DOHH2 (cell line): ENCODE results near the gene MAGI1.

Experiments used
- H3F3A ChIP-seq: fragments of 200-600 bp; sonication (generic), shearing (Covaris generic); 2 replicates; pipeline ENCODE4 v1.6.0; 2016; ENCODE audit warnings: antibody characterized with exemption, mild to moderate bottlenecking; ENCODE audit not compliant: control insufficient read depth, insufficient read depth
- H3K27ac ChIP-seq: fragments of 200-600 bp; sonication (generic); 2 replicates; pipeline ENCODE4 v1.5.1; 2014; ENCODE audit warnings: low read depth, mild to moderate bottlenecking, low read length, moderate library complexity
- H3K27me3 ChIP-seq: fragments of 200-600 bp; sonication (generic); 2 replicates; pipeline ENCODE4 v1.6.1; 2014; ENCODE audit warnings: mild to moderate bottlenecking, low read length, mixed read lengths; ENCODE audit not compliant: control insufficient read depth
- H3K36me3 ChIP-seq: fragments of 200-600 bp; sonication (generic); 2 replicates; pipeline ENCODE4 v1.6.1; 2014; ENCODE audit warnings: mild to moderate bottlenecking, low read length, moderate library complexity, mixed read lengths; ENCODE audit not compliant: control insufficient read depth
- H3K4me1 ChIP-seq: fragments of 200-600 bp; sonication (generic); 2 replicates; pipeline ENCODE4 v1.6.1; 2014; ENCODE audit warnings: mild to moderate bottlenecking, low read length, mixed read lengths; ENCODE audit not compliant: control insufficient read depth
- H3K4me2 ChIP-seq: fragments of 200-600 bp; sonication (generic); 2 replicates; pipeline ENCODE4 v1.6.0; 2014; ENCODE audit warnings: mild to moderate bottlenecking, low read length, moderate library complexity
- H3K4me3 ChIP-seq: fragments of 200-600 bp; sonication (generic); 2 replicates; pipeline ENCODE4 v1.5.1; 2014; ENCODE audit warnings: mild to moderate bottlenecking, low read length, mixed read lengths
- H3K79me2 ChIP-seq: fragments of 200-600 bp; sonication (generic); 2 replicates; pipeline ENCODE4 v1.6.1; 2014; ENCODE audit warnings: mild to moderate bottlenecking, low read length, mixed read lengths; ENCODE audit not compliant: control insufficient read depth
- H3K9me2 ChIP-seq: fragments of 200-600 bp; sonication (generic); replicated peaks from 2 replicates; pipeline ENCODE4 v1.6.1; 2014; ENCODE audit warnings: mild to moderate bottlenecking, low read length, mixed read lengths; ENCODE audit not compliant: control insufficient read depth
- H3K9me3 ChIP-seq: fragments of 200-600 bp; sonication (generic); 2 replicates; pipeline ENCODE4 v1.6.1; 2014; ENCODE audit warnings: antibody characterized with exemption, low read length, mixed read lengths; ENCODE audit not compliant: control insufficient read depth, insufficient read depth
- H4K20me1 ChIP-seq: fragments of 200-600 bp; sonication (generic); 2 replicates; pipeline ENCODE4 v1.6.0; 2014; ENCODE audit warnings: low read depth, mild to moderate bottlenecking, antibody characterized with exemption, low read length, moderate library complexity; ENCODE audit not compliant: control insufficient read depth, insufficient read depth
- CTCF ChIP-seq: fragments of 200-600 bp; sonication (generic); IDR thresholded peaks from one replicate; pipeline ENCODE4 v1.5.1; 2014; ENCODE audit warnings: antibody characterized with exemption, mild to moderate bottlenecking, low read depth, low read length; ENCODE audit not compliant: poor library complexity, severe bottlenecking
- EZH2phosphoT487 ChIP-seq: fragments of 200-600 bp; sonication (generic); IDR thresholded peaks from 2 replicates; pipeline ENCODE4 v1.6.1; 2017; ENCODE audit warnings: borderline replicate concordance, mild to moderate bottlenecking, antibody characterized with exemption, low read length, moderate library complexity, mixed read lengths

MAGI1 gene

DNA sequence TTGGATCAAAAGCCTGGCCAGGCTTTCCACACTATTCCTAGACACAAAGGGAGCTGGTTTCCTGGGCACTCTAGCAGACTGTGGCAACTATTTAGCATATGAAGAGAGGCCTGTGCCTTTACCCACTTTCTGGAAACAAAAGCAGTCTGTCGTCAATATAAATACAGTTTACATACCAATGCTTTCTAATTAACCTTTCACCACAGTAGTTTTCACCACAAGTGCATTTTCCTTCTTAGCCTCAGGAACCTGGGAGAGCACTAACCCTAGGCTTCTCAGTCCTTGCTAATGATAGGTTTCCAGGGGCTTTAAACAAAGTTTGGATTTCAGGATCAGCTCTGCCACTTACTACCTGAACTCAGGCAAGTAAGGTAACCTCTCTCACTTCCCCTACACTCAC lies 499.1 kb downstream of the MAGI1 start:
- H3K4me1 ChIP-seq: no peaks in the 10 kb centered on the region
- no peaks in the 10 kb centered on the region for H3K9me2 ChIP-seq
- H3K4me3 ChIP-seq: no peak overlapping the region
- H4K20me1 ChIP-seq: no peaks in the 10 kb centered on the region
- H3K79me2 ChIP-seq: no peaks in the 10 kb centered on the region
- H3K27ac ChIP-seq: no peak overlapping the region
- no peak for TF ChIP-seq CTCF
- no peak for TF ChIP-seq EZH2phosphoT487
- no peaks in the 10 kb centered on the region for H3K36me3 ChIP-seq
- no peak overlapping the region for H3K4me2 ChIP-seq
- H3K27me3 ChIP-seq: no peaks in the 10 kb centered on the region
- H3F3A ChIP-seq: no peaks in the 10 kb centered on the region
- H3K9me3 ChIP-seq: peaks cover 5% of the 10 kb centered on the region; the same call in 1 of the 2 replicates

DNA sequence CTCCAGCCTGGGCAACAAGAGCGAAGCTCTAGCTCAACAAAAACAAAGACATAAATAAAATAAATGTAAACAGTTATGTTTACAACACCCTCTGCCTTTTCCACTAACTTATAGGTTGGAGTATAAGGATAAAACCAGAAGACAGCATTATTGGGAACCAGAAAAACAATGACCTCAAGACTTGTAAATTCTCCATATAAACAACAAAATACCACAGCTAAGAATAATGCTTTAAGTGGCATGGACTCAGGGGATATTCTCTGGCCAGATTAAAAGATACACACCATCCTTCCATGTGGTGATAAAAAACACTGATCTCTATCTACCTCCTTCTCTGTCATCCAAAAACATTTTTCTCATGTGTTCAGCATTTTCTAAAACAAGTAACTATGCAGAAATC lies 500.6 kb downstream of the MAGI1 start:
- H3F3A ChIP-seq: no peaks in the 10 kb centered on the region

GRCh38 chr3:65537109-65537508 lies 501.6 kb downstream of the MAGI1 start:
- no peaks in the 10 kb centered on the region for H3F3A ChIP-seq
- peaks cover 5% of the 10 kb centered on the region; the same call in 1 of the 2 replicates for H3K9me3 ChIP-seq
- H3K27ac ChIP-seq: no peak overlapping the region
- H3K4me2 ChIP-seq: no peak overlapping the region
- no peaks in the 10 kb centered on the region for H3K36me3 ChIP-seq
- H4K20me1 ChIP-seq: no peaks in the 10 kb centered on the region
- TF ChIP-seq EZH2phosphoT487 (no peak), CTCF (no peak)
- no peak overlapping the region for H3K4me3 ChIP-seq
- no peaks in the 10 kb centered on the region for H3K27me3 ChIP-seq
- no peaks in the 10 kb centered on the region for H3K79me2 ChIP-seq
- H3K9me2 ChIP-seq: no peaks in the 10 kb centered on the region
- H3K4me1 ChIP-seq: no peaks in the 10 kb centered on the region

More for the DNA sequence above, 500.6 kb downstream of the MAGI1 start:
- Histone ChIP-seq H3K9me3 (peaks cover 5% of the 10 kb centered on the region; the same call in 1 of the 2 replicates), H3K4me3 (no peak overlapping the region), H3K9me2 (no peaks in the 10 kb centered on the region), H3K27me3 (no peaks in the 10 kb centered on the region), H3K36me3 (no peaks in the 10 kb centered on the region), H3K4me1 (no peaks in the 10 kb centered on the region), H3K79me2 (no peaks in the 10 kb centered on the region), H4K20me1 (no peaks in the 10 kb centered on the region), H3K27ac (no peak overlapping the region), H3K4me2 (no peak overlapping the region)
- TF ChIP-seq EZH2phosphoT487: no peak
- no peak for TF ChIP-seq CTCF
